Measurements from ENCODE around the gene TK2. TPM values are rescaled to one million over a fixed set of nuclear protein-coding genes. Genes with fewer than 3 reads are reported as not detected.
"Not testable (repeated sequence)": the region's sequence is repeated elsewhere in the genome, so short reads cannot be mapped to it uniquely, and the experiment has no call there.

The TK2 gene
- total RNA-seq, 1 donor from 2014 or later, result 18.6 TPM

GRCh38 chr16:66502020-66502913 lies 47.7 kb downstream of the TK2 start:
- peaks cover 3% of the 10 kb centered on the region for H3K9me3 ChIP-seq (replicated peaks)
- DNase-seq, result peak; percentile 64
- H3K36me3 ChIP-seq, result no peaks in the 10 kb centered on the region
- H3K27me3 ChIP-seq (ENCODE audit: low read depth), result no peaks in the 10 kb centered on the region
- peak overlapping the region; percentile 68 for H3K27ac ChIP-seq (replicated peaks)
- intact Hi-C loops (cut with micrococcal nuclease), result no loop called here
- peak overlapping the region; percentile 6 for H3K4me3 ChIP-seq
- H3K4me1 ChIP-seq, result peaks cover 24% of the 10 kb centered on the region
- TF ChIP-seq CTCF (IDR thresholded peaks at IDR 0.05; ENCODE audit: borderline replicate concordance), result no peak

- H3K9me3 ChIP-seq (replicated peaks); H3K36me3 ChIP-seq; H3K4me3 ChIP-seq; intact Hi-C loops (cut with micrococcal nuclease); DNase-seq; H3K27me3 ChIP-seq (ENCODE audit: low read depth): not testable (repeated sequence)
- H3K4me1 ChIP-seq, result peaks cover 24% of the 10 kb centered on the region
- H3K27ac ChIP-seq (replicated peaks), result peak overlapping the region; percentile 68
Measured at GRCh38 chr16:66501563-66501962, 48.4 kb downstream of the TK2 start.

- H3K4me3 ChIP-seq; intact Hi-C loops (cut with micrococcal nuclease); DNase-seq; H3K9me3 ChIP-seq (replicated peaks); H3K27ac ChIP-seq (replicated peaks); H3K27me3 ChIP-seq (ENCODE audit: low read depth); H3K36me3 ChIP-seq: not testable (repeated sequence)
- H3K4me1 ChIP-seq, result peaks cover 11% of the 10 kb centered on the region
Measured at GRCh38 chr16:66497921-66498320, 52.0 kb downstream of the TK2 start.

- H3K27me3 ChIP-seq (ENCODE audit: low read depth); H3K9me3 ChIP-seq (replicated peaks); H3K4me3 ChIP-seq; H3K36me3 ChIP-seq; intact Hi-C loops (cut with micrococcal nuclease); H3K4me1 ChIP-seq; DNase-seq; H3K27ac ChIP-seq (replicated peaks): not testable (repeated sequence)
Measured at GRCh38 chr16:66496226-66496625, 53.7 kb downstream of the TK2 start.

- H3K36me3 ChIP-seq, result no peaks in the 10 kb centered on the region
- no peaks in the 10 kb centered on the region for H3K4me1 ChIP-seq
- intact Hi-C loops (cut with micrococcal nuclease), result no loop called here
- DNase-seq, result no peak
- TF ChIP-seq CTCF (IDR thresholded peaks at IDR 0.05; ENCODE audit: borderline replicate concordance), result no peak
- H3K4me3 ChIP-seq, result no peak overlapping the region
- H3K27me3 ChIP-seq (ENCODE audit: low read depth), result no peaks in the 10 kb centered on the region
- H3K27ac ChIP-seq (replicated peaks), result no peak overlapping the region
- peaks cover 3% of the 10 kb centered on the region for H3K9me3 ChIP-seq (replicated peaks)
Measured at GRCh38 chr16:66495440-66495839, 54.5 kb downstream of the TK2 start.

- Histone ChIP-seq H3K9me3 (replicated peaks) (peaks cover 3% of the 10 kb centered on the region), H3K4me1 (no peaks in the 10 kb centered on the region), H3K36me3 (no peaks in the 10 kb centered on the region), H3K4me3 (no peak overlapping the region), H3K27ac (replicated peaks) (no peak overlapping the region), H3K27me3 (ENCODE audit: low read depth) (no peaks in the 10 kb centered on the region)
- DNase-seq, result no peak
- no peak for TF ChIP-seq CTCF (IDR thresholded peaks at IDR 0.05; ENCODE audit: borderline replicate concordance)
- intact Hi-C loops (cut with micrococcal nuclease), result no loop called here
Measured at GRCh38 chr16:66494916-66495315, 55.0 kb downstream of the TK2 start.
